ENCODE results near the gene GOLPH3.

The GOLPH3 gene

GRCh38 chr5:32096891-32097595, 77.1 kb downstream of the GOLPH3 start:
- H3K36me3 Mint-ChIP-seq (ENCODE audit: low read depth): peaks cover 39% of the 10 kb centered on the region
- H3K27ac Mint-ChIP-seq: peak overlapping the region; percentile 87
- H3K4me1 Mint-ChIP-seq: peaks cover 52% of the 10 kb centered on the region
- DNase-seq: no peak
- no peaks in the 10 kb centered on the region for H3K9me3 Mint-ChIP-seq
- no peak for TF ChIP-seq CTCF (IDR thresholded peaks at IDR 0.05)
- peaks cover 3% of the 10 kb centered on the region for H3K27me3 Mint-ChIP-seq (ENCODE audit: low read depth, poor library complexity)
- H3K4me3 Mint-ChIP-seq: no peak overlapping the region

GRCh38 chr5:32095261-32095671, 78.9 kb downstream of the GOLPH3 start:
- H3K27ac Mint-ChIP-seq: peak overlapping the region; percentile 89
- H3K4me3 Mint-ChIP-seq: no peak overlapping the region
- H3K9me3 Mint-ChIP-seq: no peaks in the 10 kb centered on the region
- TF ChIP-seq CTCF (IDR thresholded peaks at IDR 0.05): no peak
- peaks cover 29% of the 10 kb centered on the region for H3K36me3 Mint-ChIP-seq (ENCODE audit: low read depth)
- peaks cover 3% of the 10 kb centered on the region for H3K27me3 Mint-ChIP-seq (ENCODE audit: low read depth, poor library complexity)
- DNase-seq: no peak
- H3K4me1 Mint-ChIP-seq: peaks cover 46% of the 10 kb centered on the region

GRCh38 chr5:32094691-32095090, 79.4 kb downstream of the GOLPH3 start:
- peaks cover 46% of the 10 kb centered on the region for H3K4me1 Mint-ChIP-seq
- H3K27ac Mint-ChIP-seq: peak overlapping the region; percentile 89

GRCh38 chr5:32092938-32093812, 80.9 kb downstream of the GOLPH3 start:
- H3K4me1 Mint-ChIP-seq: peaks cover 43% of the 10 kb centered on the region
- peak; percentile 73 for DNase-seq
- H3K36me3 Mint-ChIP-seq (ENCODE audit: low read depth): peaks cover 31% of the 10 kb centered on the region
- H3K27me3 Mint-ChIP-seq (ENCODE audit: low read depth, poor library complexity): no peaks in the 10 kb centered on the region
- no peaks in the 10 kb centered on the region for H3K9me3 Mint-ChIP-seq
- TF ChIP-seq CTCF (IDR thresholded peaks at IDR 0.05): peak; percentile 78
- H3K27ac Mint-ChIP-seq: no peak overlapping the region
- H3K4me3 Mint-ChIP-seq: no peak overlapping the region

More at GRCh38 chr5:32094691-32095090, 79.4 kb downstream of the GOLPH3 start:
- peaks cover 3% of the 10 kb centered on the region for H3K27me3 Mint-ChIP-seq (ENCODE audit: low read depth, poor library complexity)
- peaks cover 25% of the 10 kb centered on the region for H3K36me3 Mint-ChIP-seq (ENCODE audit: low read depth)
- no peak for DNase-seq
- no peak overlapping the region for H3K4me3 Mint-ChIP-seq
- H3K9me3 Mint-ChIP-seq: no peaks in the 10 kb centered on the region
- no peak for TF ChIP-seq CTCF (IDR thresholded peaks at IDR 0.05)

DNA sequence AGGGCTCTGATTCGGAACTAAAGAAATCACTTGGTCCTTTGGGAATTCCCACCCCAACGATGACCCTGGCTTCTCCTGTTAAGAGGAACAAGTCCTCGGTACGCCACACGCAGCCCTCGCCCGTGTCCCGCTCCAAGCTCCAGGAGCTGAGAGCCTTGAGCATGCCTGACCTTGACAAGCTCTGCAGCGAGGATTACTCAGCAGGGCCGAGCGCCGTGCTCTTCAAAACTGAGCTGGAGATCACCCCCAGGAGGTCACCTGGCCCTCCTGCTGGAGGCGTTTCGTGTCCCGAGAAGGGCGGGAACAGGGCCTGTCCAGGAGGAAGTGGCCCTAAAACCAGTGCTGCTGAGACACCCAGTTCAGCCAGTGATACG, 83.4 kb downstream of the GOLPH3 start:
- no peak overlapping the region for H3K4me3 Mint-ChIP-seq

More for the DNA sequence above, 83.4 kb downstream of the GOLPH3 start:
- no peak for TF ChIP-seq CTCF (IDR thresholded peaks at IDR 0.05)
- Mint-ChIP-seq H3K27ac (no peak overlapping the region), H3K9me3 (no peaks in the 10 kb centered on the region), H3K27me3 (ENCODE audit: low read depth, poor library complexity) (no peaks in the 10 kb centered on the region), H3K36me3 (ENCODE audit: low read depth) (peaks cover 26% of the 10 kb centered on the region), H3K4me1 (peaks cover 32% of the 10 kb centered on the region)
- no peak for DNase-seq
